PFSK-1 (cell line): ENCODE results near the gene TMEM82.

Source experiments
- FOXP2 ChIP-seq: optimal IDR thresholded peaks from 2 replicates; pipeline ENCODE3; 2011; ENCODE audit warnings: borderline replicate concordance, control low read depth, inconsistent platforms; ENCODE audit not compliant: insufficient read depth; ENCODE audit errors: extremely low read length, extremely low read depth
- POLR2AphosphoS5 ChIP-seq: IDR thresholded peaks from 2 replicates; pipeline ENCODE4 v1.6.1; 2012; ENCODE audit warnings: low read depth, mild to moderate bottlenecking, control low read depth, low read length, moderate library complexity
- REST ChIP-seq, 2 experiments: IDR thresholded peaks; 2 replicates each; pipeline versions ENCODE4 v1.6.1 to v1.8.0; 2011 to 2012; ENCODE audit warnings: low read depth in 2 of 2, low read length in 2 of 2, control low read depth in 1 of 2, inconsistent platforms in 1 of 2, mild to moderate bottlenecking in 1 of 2, moderate library complexity in 1 of 2; ENCODE audit not compliant: insufficient read depth in 1 of 2
- SIN3A ChIP-seq: IDR thresholded peaks from 2 replicates; pipeline ENCODE4 v1.6.1; 2012; ENCODE audit warnings: mild to moderate bottlenecking, low read length, moderate library complexity, borderline replicate concordance; ENCODE audit not compliant: insufficient read depth
- TAF1 ChIP-seq: IDR thresholded peaks from 2 replicates; pipeline ENCODE4 v1.6.1; 2012; ENCODE audit warnings: low read length, control low read depth, borderline replicate concordance; ENCODE audit not compliant: insufficient read depth

The TMEM82 gene

GRCh38 chr1:15751717-15752116, 9.4 kb downstream of the TMEM82 start:
- TF ChIP-seq SIN3A (no peak), POLR2AphosphoS5 (no peak), TAF1 (no peak), FOXP2 (no peak), REST (IDR thresholded peaks at IDR 0.05; ENCODE audit: insufficient read depth in 1 of 2, low read depth in 2 of 2, low read length in 2 of 2) (no peak)

- TF ChIP-seq SIN3A = no peak
- no peak for TF ChIP-seq POLR2AphosphoS5
- TF ChIP-seq TAF1 = no peak
- no peak for TF ChIP-seq FOXP2
- no peak for TF ChIP-seq REST (IDR thresholded peaks at IDR 0.05; ENCODE audit: insufficient read depth in 1 of 2, low read depth in 2 of 2, low read length in 2 of 2)
Observed at GRCh38 chr1:15753776-15754175, 11.5 kb downstream of the TMEM82 start.

- TF ChIP-seq SIN3A (no peak), POLR2AphosphoS5 (no peak)
Observed at GRCh38 chr1:15755021-15755645, 12.8 kb downstream of the TMEM82 start.

DNA sequence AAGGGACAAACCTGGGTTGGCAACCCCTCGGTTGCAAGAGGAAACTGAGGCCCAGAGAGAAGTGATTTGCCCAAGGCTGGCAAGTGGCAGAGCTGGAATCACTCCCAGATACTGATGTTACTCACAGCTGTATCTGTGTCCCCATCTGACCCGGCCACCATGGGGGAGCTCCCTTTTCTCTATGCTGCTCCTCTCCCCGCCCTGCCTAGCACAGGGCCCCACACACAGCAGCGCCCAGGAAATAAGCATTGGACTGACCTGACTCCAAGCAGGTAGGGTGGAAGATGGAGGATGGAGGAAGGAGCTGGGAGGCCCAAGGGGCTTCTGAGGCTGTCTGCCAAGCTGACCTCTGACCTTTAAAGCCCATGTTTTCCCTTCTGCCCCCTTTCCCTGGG, 13.3 kb downstream of the TMEM82 start:
- TF ChIP-seq SIN3A = no peak
- TF ChIP-seq FOXP2 = no peak

DNA sequence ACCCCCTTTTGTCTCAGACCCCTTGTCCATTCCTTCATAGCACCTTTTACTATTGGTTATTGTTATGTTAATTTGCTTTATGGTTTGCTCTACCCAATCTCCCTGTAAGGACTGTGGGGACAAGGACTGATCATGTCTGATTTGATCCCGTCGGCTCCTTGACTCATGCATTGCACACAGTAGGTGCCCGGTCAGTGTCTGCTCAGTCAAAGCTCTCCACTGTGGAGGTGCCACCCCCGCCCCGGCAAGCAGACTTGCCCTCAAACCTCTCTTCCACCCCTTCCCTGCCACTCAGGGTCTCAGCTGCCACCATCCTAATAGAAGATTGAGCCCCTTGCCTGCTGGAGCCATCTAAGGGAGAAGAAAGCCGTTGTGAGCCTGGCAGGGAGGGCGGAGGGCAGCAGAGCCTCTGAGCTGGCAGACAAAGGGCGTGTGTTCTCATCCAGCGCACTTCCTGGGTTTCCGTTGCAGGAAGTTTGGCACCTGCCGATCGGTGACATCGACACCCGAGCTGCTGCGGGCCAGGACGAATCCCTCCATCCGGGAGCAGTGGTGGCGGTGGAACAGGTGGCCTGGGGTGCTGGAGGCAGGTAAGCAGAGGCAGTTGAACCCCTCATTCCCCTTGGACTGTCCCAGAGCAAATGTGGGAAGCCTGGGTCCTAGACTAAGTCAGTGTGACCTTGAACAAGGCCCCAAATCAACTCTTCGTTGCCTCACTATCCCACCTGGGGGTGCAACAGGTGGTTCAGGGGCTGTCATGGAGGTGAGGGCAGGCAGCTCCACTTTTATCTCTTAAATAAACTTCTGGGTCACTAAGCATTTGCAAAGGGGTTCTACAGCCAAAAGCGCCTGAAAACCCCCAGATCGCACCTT, 14.1 kb downstream of the TMEM82 start:
- TF ChIP-seq TAF1 (no peak), POLR2AphosphoS5 (no peak), SIN3A (no peak), FOXP2 (no peak), REST (IDR thresholded peaks at IDR 0.05; ENCODE audit: insufficient read depth in 1 of 2, low read depth in 2 of 2, low read length in 2 of 2) (no peak)

DNA sequence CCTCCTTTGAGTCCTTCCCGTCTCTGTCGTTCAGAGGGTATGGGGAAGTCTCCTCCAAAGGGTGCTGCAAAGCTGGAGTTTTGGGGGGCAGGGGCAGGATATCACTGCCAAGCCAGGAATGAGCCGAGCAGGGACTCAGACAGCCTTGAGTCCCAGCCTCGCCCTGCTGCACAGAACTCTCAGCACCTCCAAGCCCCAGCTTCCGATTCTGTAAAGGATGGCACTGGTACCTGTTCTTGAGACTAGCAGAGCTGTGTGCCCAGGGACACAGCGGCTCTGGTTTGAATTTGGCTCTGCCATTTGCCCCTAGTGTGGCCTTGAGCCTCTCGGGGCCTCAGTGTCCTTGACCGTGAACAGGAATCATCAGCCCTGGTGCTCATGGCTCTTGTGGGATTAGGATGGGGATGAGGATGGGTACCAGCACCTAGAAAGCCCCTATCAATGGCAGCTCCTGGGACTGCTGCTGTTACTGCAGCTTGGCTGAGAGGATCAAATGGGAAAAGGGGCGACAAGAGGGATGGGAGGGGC, 14.8 kb downstream of the TMEM82 start:
- no peak for TF ChIP-seq SIN3A
- no peak for TF ChIP-seq FOXP2
- no peak for TF ChIP-seq POLR2AphosphoS5
- TF ChIP-seq REST (IDR thresholded peaks at IDR 0.05; ENCODE audit: insufficient read depth in 1 of 2, low read depth in 2 of 2, low read length in 2 of 2) = no peak
- no peak for TF ChIP-seq TAF1
